Activated CD4-positive, alpha-beta T cell treated with anti-CD3 and anti-CD28 coated beads for 48 hours (primary cell): ENCODE results near the gene ITGA8.
"Not testable (repeated sequence)": the region's sequence is repeated elsewhere in the genome, so short reads cannot be mapped to it uniquely, and the experiment has no call there.

ENCODE experiments used
- DNase-seq: peaks from one replicate; pipeline ENCODE4 v3.0.0-alpha.2; 2020

Gene ITGA8

GRCh38 chr10:15605740-15606369 is 113.9 kb downstream of the ITGA8 start:
- DNase-seq: no peak

DNA sequence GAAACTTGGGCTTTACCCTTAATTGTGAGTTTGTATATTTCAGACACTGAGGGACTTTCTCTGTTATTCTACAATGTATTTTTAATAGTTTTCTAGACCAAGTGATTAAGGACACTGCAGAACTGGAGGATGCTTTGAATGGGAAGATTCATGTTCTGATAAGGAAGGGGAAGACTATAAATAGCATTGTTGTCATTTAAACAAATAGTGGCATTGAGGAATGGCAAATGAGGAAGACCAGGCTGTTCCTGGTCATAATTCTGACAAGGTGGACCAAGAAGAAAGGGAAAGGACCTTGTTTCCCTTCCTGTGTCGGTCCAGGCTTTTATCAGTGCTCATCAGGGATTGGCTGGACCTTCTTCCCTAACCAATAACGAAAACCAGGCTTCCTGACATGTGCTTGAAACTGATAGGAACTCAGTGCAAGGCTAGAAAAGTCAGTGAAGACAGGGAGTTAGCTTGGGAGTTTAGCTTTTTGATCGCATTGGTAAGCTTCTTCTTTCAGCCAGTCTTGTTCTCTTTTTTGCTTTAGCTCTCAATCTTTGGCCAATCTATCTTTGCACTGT is 116.2 kb downstream of the ITGA8 start:
- DNase-seq: no peak

DNA sequence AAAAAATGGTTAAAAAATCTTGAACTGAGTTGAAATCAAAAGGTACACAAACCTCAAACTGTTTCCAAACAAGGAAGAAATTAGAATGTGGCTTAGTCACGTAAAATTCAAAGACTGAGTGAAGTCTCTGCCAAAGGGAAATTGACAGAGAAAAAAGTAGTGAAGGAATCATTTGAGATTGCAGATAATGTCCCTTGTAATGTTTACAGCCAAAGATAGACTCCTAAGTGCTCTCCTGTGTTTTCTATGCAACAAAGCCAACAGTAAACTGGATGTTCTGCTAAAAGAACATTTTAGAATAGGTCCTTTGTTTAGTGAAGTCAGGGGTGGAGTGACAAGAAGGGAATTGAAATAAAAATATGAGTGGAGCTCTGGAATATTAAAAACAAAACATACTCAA is 117.9 kb downstream of the ITGA8 start:
- DNase-seq: no peak

- DNase-seq: no peak
Measured at GRCh38 chr10:15595260-15595659, 124.5 kb downstream of the ITGA8 start.

- no peak for DNase-seq
Measured at GRCh38 chr10:15591937-15592336, 127.8 kb downstream of the ITGA8 start.

- no peak for DNase-seq
Measured at GRCh38 chr10:15591431-15591830, 128.3 kb downstream of the ITGA8 start.

DNA sequence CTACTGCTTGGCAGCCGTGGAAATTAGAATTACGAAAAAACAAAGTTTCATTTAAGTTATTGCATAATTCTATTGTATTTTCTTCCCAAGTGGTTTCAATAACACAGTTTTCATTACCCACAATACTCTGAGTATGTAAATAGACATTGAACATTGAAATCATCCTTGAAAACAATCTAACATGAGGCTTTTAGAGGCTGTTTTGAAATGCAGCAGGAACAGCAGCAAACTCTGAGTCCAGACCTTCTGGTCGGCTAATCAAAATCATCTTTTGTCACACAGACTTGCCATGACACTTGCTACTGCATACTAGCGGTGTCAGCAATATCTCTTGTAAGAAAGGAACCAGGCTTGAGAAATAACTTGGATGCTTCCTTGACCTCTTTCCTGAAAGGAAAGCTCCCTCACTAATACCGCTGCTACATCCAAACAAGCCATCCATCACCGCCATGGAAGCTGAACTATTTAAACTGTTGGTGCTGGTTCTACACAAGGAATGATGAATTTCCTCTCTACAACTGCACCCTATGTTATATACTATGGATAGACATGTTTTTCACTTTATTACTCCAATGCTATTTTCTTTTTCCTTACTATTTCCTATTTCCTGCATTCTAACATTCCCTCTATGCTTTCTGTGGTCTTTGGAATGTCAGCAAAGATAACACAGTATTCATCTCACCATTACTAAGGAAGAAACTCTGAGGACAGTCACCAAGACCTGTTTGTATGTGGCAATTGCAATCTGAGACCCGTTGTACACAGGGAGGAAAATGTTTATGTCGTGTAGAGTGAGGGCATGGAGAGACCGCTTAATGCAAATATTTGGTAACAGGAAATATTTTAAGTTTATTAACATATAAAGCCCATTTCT is 130.8 kb downstream of the ITGA8 start:
- no peak for DNase-seq

GRCh38 chr10:15588151-15588550 is 131.6 kb downstream of the ITGA8 start:
- DNase-seq: no peak

GRCh38 chr10:15587271-15587670 is 132.5 kb downstream of the ITGA8 start:
- no peak for DNase-seq

GRCh38 chr10:15585303-15585715 is 134.4 kb downstream of the ITGA8 start:
- peak; percentile 66 for DNase-seq

- DNase-seq: not testable (repeated sequence)
Measured at GRCh38 chr10:15582972-15583371, 136.8 kb downstream of the ITGA8 start.

DNA sequence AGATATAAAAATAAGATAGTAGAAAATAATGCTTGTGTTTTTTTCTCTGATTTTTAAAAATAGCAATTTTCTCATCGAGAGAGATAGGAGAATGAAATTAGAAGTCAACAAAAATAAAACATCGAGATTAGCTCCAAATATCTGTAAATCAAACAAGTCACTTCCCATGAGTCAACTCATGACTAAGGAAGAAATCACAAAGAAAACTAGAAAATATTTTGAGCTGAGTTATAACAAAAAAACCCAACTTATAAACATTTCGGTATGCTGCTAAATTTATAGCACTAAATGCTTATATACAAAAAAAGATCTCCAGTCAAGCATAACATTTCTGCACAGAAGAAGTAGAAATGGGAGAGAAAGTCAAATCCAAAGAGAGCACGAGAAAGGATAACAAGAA is 140.1 kb downstream of the ITGA8 start:
- no peak for DNase-seq

DNA sequence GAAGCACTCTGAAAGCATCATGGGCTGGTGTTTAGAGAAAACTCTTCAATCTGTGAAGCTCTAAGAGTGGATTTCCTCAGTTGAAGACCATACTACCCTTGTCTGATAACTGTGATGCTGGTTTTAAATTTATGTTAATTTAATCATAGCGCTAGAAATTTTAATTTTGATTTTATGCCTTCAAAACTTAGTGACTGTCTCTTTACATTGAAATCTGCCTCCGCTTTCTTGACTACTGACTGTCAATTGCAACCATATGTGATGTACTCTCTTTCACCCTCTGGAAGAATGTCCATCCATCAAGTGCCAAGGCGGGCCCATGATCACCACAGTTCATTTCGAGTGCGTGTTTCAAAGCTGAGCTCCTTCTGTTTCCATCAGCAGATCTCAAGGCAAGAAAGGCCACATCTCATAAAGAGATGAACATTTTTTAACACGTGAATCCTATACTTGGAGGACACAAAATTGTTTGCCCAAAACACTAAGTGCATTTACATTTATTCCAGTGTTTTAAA is 147.1 kb downstream of the ITGA8 start:
- no peak for DNase-seq

GRCh38 chr10:15571575-15571974 is 148.1 kb downstream of the ITGA8 start:
- DNase-seq: no peak

DNA sequence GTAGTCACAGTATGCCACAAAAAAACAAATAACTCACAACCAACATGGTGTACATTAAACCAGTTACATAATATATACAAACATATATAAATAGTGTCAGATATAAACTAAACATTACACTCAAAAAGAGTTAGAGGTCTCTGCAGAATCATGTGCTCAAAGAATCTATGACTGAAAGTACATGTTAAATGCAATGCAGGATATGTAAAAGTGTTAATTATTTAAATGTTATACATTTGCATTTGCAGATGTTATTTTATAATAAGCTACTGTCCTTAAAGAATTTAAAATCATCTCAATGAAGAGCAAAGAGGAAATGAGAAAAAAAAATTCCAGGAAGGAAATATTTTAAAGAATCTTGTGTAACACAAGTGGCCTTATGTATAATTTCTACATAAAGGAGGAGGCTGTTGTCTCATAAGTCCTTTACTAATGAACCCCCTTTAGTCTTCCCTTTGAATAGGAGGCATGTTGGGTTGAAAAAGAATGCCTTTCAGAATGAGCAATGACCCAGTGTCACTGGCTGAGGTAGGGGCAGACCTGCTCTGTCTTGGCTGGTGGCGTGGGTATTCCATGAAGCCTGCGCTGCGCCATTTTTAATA is 148.9 kb downstream of the ITGA8 start:
- no peak for DNase-seq

GRCh38 chr10:15567952-15568351 is 151.8 kb downstream of the ITGA8 start:
- DNase-seq: no peak

DNA sequence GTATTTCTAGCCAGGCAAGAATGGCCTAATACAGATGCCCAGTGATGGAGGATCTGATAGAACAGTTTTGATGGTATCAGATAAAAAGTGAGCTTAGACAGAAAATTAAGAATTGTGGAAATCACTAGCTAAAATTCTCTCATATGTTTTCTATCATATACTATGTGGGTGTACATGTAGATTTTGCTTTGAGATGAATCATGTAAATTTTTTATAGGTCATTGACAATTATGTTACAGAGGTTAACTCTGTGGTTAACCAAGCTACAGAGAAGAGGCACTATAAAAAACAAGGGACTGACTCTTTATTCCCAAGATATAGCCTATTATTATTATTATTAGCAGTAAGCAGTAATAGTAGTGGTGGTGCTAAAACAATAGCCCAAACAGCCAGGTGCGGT is 156.5 kb downstream of the ITGA8 start:
- DNase-seq: no peak

DNA sequence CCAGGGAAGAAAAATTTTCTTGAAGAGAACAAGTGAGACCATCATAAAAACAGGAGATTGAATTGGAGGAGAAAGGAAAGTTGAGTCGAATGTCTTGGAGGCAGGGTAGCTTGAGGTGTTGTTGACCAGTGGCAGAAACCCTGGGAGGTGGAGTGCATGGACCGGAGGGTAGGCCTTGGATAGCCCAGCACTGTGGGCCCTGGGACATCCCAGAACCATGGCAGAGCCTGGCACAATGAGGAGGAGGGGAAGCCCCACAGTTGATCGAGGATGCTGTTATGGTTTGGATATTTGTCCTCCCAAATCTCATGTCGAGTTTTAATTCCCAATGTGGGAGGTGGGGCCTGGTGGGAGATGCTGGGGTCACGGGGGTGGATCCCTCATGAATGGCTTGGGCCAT is 157.1 kb downstream of the ITGA8 start:
- no peak for DNase-seq

DNA sequence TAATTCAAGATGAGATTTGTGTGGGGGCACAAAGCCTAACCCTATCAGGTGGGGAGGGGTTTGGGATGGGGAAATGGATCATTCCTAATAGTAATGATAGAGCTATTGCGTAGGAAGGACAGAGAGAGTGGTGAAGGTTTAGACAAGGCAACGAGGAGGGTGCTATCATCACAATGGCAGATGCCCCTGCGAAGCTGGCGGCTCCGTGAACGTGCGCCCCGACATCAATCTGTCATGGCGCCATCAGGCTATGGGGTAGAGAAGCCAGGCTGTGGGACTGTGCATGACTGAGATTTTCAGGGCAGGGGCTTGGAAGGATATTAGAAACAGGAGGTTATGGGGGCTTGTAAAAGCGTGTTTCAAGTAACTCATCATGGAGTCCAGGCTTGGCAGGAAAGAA is 157.6 kb downstream of the ITGA8 start:
- DNase-seq: no peak

DNA sequence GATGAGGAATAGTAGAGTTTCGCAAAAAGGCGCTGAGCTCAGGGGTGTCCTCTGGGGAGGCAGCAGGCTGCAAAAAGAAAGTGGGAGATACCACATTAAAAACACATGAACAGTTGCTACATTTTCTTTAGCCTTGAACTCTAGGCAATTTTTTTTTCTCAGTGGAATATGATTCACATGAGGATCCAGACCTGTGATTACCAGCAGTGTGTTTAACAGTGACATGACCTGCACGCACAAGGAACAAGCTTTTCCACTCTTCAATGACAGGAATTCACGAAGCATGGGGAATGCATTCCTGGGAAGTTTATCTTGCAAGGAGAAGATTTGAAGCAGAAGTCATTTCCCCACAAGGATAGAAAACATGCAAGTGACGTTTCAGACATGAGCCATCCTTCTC is 161.6 kb downstream of the ITGA8 start:
- no peak for DNase-seq

DNA sequence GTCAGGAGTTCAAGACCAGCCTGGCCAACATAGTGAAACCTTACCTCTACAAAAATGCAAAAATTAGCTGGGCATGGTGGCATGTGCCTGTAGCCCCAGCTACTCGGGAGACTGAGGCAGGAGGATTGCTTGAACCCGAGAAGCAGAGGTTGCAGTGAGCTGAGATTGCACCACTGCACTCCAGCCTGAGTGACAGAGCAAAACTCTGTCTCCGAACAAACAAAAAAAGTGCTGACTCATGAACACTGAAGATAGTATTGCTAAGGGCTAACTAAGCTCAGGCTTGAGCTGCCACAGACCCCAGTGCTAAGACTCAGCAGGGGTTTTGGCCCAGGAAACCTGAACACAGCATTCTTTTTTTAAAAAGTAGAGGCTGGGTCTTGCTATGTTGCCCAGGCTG is 162.6 kb downstream of the ITGA8 start:
- DNase-seq: not testable (repeated sequence)

- DNase-seq: no peak
Measured at GRCh38 chr10:15550950-15551349, 168.8 kb downstream of the ITGA8 start.

DNA sequence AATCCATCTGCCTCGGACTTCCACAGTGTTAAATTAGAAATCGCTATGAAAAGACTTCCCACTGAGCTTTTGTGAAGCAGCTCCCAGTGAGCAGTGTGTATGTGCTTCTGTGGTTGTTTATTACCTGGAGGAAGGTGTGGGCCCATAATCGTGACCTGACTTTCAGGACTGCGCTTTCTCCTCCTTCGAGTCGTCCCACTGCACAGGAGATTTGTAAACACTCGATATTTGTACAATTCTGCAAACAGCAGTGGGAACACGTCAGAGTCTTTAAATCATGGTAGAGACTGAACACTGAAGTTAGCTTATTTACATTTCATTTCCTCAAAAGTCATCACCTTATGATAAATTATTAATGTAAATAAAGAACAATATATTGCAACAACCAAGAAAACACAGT is 171.4 kb downstream of the ITGA8 start:
- no peak for DNase-seq

DNA sequence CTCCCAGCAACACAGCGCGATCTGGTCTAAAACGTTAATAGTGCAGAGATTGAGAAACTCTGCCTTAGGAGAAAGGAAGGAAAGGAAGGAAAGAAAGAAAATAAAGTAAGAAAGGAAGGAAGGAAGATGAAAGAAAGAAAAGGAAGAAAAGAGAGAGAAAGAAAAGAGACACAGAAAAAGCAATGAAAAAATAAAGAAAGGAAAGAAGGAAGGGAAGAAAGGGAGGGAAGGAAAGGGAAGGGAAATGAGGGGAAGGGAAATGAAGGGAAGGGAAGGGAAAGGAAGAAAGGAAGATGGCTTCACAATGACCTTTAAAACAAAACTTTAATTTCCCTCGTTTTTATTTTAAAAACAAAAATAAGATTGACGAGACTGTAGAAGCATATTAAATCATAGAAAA is 173.1 kb downstream of the ITGA8 start:
- no peak for DNase-seq
